Stimulated activated CD8-positive, alpha-beta memory T cell treated with anti-CD3 and anti-CD28 coated beads, Interleukin-7, amount 100 ng/mL, for 4 hours (primary cell): ENCODE measurements around the gene LAMB1.
"Not testable (repeated sequence)": the region's sequence is repeated elsewhere in the genome, so short reads cannot be mapped to it uniquely, and the experiment has no call there.

Experiments used
- DNase-seq, 2 donors: peaks; one replicate each; pipeline ENCODE4 v3.0.0-alpha.2; 2020; ENCODE audit warnings: low read depth in 2 of 2

The LAMB1 gene

DNA sequence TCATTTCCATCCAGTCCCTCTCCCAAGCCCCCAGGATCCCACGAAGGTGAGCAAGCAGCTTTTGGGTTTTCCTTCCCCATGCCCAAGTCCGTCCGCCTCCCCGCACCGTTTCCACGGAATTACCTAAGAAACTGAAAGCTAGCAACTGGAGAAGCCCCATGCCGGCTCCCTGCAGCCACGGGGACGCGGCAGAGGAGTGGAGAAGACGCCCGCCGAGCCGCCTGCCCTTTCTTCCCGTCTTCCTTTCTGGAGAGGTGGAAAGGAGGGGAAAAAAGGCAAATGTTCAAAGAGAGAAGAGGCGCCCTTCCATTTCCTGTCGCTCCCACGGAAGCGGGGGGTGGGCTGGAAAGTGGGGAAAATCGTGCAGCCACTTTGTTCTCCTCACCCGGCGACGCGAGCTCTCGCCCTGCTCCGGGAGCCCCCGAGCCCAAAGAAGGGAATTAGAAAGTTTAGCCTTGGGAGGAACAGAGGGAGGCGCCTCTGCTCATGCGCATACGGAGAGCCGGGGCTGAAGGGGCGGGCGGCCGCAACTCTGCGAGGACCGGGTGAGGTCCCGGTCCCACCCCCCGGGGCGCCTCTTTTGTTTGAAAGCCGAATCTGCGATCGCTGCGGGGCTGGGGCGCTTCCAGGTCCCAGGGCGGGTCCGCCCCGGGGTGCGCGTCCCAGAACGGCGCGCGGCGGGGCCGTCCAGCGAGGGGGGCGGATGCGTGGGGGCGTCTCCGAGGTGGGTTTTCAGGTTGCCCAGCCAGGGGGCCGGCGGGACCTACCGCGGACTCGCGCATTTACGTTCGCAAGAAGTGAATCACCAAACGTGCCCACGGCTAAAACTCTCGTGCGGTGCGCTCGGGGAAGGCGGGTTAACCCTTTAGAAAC is at the start of gene LAMB1:
Gene LAMB1, minus strand, starts transcription at position 436 of the 873 bp plus-strand sequence. Its CDS starts 276 bp downstream, at position 160.
- no peak for DNase-seq

DNA sequence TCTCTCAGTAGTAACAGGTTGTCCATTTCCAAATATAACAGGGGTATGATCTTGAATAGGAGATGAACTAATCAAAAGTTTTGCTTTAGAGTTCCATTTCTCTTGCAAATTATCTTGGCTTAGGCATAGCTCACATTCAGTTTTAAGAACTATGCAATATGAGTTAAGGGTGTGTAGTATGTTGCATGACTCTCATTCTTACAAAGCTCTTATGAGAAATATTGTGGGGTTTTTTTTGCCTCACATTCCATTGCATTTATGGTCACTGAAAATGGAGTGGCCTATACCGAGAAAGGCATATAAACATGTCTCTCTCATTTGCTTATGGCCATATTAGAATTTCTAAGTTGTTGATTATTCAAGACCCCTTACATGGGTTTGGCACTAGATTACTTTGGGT is 48.5 kb upstream of the LAMB1 start:
- DNase-seq: no peak

DNA sequence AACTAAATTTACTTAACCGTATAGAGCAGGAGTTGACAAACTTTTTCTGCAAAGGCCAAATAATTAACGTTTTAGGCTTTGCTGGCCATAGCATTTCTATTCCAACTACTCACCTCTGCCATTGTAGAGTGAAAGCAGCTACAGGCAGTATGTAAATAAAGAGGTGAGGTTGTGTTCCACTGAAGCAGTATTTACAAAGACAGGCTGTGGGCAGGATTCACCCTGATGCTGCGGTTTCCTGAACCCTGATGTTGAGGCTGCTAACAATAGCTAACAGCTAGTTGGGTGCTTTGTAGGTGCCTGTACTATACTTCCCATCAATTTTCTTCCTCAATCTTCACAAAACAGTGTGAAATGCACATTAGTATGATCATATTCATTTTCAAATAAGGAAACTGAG is 47.0 kb upstream of the LAMB1 start:
- no peak for DNase-seq

DNA sequence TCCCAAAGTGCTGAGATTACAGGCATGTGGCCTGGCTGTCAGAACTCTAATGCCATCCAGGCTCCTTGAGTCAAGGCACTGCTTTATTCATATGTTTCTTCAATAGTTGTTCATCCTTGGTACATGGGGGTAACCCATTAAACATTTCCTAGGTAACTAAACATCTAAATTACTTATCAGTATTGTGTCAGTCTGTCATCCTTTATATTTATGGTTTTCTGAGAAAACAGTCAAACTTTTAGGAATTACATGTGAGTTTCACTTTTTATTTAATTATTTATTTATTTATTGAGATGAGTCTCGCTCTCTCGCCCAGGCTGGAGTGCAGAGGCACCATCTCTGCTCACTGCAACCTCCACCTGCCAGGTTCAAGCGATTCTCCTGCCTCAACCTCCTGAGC is 45.5 kb upstream of the LAMB1 start:
- no peak for DNase-seq

DNA sequence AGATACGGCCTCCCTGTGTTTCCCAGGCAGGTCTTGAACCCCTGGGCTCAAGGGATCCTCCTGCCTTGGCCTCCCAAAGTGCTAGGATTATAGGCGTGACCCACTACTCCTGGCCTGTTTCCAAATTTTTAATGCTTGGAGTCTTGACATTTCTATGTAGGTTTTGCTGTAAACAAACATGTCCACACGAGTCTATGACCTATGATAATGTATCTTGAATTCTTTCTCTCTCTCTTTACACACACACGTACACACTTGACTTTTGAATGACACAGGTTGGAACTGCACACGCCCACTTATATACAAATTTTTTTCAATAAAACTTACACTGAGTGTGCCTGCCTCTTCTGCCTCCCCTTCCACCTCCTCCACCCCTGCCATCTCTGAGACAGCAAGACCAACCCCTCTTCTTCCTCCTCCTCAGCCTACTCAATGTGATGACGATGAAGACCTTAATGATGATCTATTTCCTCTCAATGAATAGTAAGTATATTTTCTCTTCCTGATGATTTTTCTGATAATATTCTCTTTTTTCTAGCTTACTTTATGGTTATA is 44.1 kb upstream of the LAMB1 start:
- DNase-seq: no peak

DNA sequence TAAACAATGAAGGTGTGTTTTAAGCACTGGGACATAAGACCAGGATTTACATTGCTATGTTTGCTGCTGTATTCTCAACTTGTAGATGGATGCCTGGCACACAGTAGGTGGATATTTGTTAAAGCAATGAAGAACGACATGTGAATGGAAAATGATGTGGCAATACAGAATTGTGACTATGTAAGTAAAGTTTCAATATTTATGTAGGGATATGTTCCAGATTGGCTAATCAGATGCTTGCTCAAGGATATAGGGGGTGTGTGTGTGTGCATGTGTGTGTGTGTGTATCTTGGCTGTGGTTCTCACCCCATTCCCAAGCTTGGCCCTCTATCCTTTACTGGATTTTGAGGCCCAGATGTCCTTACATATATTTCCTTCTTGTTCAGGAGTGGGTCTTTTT is 42.7 kb upstream of the LAMB1 start:
- no peak for DNase-seq

DNA sequence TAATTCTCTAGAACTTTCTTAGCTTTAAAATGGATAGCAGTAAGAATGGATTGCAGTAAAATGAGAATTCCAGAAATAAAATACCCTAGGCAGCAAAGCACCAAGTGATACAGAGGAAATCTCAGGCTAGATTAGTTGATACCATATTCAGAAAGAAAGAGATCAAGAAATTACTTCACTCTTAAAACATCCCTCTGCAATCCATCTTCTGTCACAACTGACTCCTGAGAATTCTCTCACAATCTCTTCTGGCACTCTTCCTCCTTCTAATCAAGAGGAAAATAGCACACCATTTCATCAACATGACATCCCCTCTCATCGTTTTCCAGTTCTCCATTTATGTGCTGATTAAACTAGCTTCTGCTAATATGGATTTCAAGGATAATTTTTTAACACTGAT is 42.2 kb upstream of the LAMB1 start:
- no peak for DNase-seq

DNA sequence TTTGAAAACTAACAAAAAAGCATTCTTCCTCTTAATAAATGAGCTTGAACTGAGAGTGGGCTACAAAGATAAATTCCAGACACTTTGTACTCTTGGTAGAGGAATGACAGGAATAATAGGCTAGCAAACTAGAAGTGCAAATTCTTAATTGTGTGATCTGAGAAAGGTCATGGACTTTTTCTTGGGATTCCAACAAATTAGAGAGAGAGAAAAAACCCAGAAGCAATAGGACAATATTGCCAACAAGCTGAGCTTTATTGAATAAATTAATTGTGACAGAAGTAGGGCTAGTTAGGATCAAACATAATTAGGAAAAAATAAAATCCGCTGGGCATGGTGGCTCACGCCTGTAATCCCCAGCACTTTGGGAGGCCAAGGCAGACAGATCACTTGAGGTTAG is 41.4 kb upstream of the LAMB1 start:
- DNase-seq: no peak

DNA sequence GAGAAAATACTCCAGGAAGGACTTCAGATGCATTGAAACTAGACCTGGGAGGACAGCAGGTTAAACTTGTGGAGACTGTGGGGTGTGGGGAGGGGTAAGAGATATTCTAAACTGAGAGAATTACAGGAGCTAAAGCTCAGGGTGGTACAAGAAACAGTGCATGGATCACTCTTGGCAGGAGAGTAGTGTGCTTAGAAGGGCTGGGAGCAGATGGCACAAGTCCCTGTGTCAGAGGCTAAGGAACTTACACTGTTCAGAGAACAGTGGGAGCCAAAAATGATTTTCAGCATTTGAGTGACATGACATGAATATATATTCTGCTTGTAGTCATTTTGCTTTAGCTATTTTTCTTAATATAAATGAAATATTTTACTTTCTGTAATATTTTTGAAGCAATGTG is 36.0 kb upstream of the LAMB1 start:
- DNase-seq: no peak

DNA sequence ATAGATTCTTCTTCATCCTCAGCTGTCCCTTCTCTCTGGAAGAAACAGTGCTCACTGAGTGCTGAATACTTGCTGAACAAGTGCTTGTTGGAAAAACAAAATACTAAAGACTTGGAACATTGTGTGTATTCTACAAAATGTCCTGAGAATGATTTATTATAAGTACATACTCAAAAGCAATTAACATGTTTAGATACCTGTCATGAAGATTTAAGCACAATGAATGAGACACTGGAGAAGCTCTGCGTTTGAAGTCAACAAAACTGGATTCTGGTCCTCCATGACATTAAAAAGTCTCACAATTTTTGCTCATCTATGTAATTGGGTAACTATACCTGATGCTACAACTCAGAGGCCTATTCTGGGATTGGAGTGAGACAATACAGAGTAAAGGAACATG is 34.8 kb upstream of the LAMB1 start:
- no peak for DNase-seq

DNA sequence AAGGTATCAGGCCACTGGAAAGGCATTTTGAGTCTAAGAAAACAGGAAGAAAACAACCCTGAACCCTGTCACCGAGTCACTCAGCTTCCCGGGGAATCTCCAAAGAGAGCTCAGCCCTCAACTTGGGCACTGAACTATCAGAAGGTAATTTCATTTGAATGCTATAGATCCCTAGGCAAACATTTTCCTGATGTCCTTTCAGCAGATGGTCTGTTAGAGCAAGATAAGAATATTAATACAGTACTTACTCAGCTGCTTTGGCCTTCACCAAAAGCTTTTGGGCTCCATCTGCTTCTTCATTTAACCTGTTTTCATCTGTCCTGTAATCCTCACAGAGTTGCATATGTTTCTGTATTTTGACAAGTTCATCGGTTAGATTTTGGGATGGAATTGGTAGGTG is 34.2 kb upstream of the LAMB1 start:
- no peak for DNase-seq

DNA sequence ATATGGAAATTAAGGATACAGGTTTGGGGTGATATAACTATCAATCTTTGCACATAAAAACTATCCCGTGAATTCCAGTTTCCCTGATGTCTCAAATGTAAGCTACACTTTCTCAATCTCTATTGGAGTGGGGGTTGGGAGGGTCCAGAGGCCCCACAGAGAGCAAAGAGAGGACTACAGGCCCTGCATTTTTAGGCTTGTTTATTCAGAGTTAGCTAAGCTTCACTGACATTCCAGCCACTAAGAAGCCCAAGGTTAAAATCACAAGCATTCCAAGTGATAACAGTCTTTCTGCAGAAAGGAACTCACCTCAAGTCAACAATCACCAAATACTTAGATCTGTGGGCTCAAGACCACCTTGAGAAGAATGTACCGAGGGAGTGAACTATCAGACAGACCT is 31.6 kb upstream of the LAMB1 start:
- DNase-seq: no peak

DNA sequence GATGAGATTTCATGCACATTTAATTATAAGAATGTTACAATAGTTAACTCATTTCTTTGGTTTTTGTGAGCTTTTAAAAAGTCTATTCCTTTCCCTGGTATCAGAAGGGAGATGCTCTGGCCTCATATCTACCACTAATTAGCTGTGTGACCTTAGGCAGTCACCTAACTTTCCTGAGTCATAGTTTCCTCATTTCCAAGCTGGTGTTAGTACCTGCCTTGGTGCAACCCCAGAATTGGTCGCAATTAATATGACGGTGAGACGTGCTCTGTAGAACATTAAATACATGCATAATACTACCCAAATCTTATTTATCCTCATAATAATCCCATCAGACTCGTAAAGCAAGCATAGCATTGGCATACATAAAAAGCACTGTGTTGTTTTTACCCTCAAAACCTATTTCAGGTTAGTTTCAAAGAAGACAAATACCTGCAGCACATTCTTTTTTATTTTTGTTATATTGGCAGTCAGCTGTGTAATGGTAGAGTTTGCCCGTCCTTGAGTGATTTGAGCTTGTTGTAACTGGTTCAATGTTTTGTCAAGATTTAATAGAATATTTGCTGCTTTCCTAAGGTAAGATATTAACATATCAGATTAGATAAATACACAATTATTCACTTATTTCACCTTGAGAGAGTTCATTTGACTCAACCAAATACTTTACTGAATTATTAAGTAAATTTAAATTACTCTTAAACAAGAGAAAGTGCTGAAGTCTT is 31.0 kb upstream of the LAMB1 start:
- DNase-seq: no peak

DNA sequence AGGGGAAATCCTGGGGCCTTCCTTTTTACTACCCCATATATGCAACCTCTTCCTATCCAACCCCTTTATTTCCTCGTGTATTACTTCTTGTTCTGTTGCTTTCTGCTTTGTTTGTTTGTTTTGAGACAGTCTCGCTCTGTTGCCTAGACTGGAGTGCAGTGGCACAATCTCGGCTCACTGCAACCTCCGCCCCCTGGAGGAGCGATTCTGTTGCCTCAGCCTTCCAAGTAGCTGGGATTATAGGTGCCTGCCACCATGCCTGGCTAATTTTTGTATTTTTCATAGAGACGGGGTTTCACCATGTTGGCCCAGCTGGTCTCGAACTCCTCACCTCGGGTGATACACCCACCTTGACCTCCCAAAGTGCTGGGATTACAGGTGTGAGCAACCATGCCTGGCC is 30.3 kb upstream of the LAMB1 start:
- not testable (repeated sequence) for DNase-seq

DNA sequence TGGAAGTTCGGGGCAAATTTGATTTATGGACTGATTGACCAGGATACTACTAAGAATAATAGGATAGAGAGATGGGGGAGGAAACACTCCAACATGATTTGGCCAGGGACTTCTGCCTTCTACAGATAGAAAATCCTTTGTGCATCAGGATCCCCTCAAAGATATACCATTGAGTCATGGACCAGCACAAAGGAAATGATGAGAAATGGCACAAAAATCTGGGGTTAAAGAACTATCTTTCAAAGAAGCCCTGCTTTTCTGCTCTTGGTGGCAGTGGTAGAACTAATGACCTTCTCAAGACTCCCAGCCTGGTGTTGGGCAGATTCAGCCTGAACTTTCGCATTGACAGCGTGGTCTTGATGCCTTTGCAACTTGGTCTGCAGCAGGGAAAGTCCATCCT is 27.6 kb upstream of the LAMB1 start:
- DNase-seq: no peak

DNA sequence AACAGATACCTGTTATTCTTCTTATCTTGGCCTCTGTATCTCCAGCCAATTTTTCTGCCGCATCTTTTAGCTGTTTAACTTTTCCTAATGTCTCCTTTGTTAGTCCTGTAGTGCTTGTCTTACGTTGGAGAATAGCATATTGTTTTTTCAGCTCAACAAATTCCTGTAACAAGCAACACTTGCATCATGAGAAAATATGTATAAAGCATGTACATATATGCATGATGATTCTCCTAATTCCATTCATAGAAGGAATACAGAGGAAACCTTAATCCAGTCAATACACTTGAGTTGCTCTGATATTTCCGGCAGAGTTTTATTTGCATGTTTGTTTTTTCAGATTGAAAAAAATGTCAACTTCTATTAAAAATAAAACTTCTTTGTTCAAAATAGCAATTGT is 26.1 kb upstream of the LAMB1 start:
- no peak for DNase-seq

DNA sequence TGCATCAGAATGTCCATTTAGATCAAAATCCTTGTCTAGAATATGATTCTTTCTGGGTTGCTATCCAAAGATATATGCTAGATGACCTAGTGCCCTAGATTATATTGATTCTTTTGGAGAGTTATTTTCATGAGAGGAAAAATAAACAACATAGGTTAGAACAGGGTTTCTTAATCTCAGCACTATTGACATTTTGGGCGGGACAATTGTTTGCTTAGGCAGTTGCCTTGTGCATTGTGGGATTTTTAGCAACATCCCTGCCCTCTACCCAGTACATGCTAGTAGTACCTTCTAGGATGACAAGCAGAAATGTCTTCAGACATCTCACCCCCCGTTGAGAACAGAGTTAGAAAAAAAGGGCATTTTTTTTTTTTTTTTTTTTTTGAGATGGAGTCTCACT is 25.1 kb upstream of the LAMB1 start:
- DNase-seq: no peak

DNA sequence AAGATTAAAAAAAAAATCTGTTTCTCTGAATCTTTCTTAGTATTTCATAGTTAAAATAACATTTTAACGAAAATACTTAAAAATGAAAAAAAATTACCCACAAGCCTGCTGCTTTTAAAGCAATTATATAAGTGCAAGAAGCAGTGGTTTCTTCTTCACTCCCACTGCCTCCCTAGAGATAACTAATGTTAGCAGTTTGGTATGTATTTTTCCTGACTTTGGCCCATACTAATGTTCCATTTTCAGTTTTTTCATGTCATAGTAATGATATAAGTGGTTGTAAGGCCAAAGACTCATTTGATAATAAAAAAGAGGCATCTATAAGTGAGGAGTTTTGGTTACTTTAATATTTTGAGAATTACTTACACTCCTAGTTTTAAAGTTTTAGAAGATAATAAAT is 24.3 kb upstream of the LAMB1 start:
- no peak for DNase-seq

DNA sequence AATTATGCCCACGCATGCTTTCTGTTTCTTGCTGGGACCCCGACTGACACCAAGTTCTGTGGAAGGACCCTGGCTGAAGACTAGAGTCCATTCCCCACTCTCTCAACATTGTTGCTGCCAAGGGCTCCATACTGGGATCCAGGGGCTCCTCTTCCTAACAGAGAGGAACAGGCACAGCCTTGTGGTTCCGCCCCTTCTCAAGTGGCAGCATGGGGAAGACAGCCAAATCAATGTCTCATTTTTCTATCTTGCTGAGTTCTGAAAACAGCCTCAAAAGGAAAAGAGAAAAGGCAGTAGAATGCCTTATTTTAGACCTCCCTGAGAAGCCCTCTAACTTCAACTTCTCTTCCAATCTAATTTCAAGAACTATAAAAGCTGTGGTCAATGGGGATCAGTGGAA is 23.7 kb upstream of the LAMB1 start:
- DNase-seq: no peak

DNA sequence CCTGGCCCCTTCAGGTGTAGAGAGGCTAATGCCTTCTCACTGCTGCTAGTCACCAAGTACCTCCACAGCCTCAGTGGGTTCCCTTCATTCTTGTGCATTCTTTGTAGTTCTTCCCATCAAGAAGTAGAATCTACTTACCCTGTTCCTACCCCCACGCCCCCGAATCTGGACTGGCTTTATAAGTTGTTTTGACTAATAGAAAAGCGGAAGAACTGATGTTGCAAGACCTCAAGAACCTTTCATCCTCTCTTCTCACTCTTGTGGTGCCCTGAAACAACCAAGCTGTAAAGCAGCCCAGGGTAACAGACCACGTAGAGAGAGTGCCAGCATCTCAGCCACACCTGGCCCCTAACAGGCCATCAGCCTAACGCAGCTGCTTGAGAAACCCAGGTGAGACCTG is 23.2 kb upstream of the LAMB1 start:
- no peak for DNase-seq

DNA sequence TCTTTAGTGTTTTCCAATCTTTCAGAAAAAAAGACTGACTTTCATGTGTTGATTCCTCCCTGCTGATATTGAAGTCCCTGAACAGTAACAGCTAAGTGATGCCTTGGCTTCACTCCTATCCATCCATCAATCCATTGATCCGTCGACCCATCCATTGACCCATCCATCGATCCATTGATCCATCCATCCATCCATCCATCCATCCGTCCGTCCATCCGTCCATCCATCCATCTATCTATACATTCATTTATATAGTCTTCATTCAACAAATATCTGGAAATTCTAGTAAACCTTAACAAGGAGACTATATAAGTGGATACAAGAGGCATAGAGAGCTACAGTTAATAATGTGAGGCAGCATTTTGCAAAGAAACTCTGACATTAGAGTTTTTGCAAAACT is 21.6 kb upstream of the LAMB1 start:
- DNase-seq: no peak

DNA sequence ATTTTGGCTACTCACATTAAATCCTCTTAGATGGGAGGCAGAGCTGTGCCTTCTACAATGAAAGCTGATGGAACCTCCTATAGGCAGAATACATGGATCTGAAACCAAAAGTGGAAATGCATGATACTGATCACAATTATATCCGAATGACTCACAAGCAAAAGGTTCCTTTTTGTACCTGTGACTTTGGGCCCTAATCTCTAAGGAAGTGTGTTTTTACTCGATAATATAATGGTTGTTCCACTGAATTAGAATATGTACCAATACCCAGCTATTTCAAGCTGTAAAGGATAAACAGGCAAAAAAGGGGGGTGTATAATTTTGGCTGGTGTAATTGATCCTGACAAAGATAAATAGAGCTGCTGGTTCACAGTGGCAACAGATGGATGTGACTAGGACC is 17.6 kb upstream of the LAMB1 start:
- no peak for DNase-seq

DNA sequence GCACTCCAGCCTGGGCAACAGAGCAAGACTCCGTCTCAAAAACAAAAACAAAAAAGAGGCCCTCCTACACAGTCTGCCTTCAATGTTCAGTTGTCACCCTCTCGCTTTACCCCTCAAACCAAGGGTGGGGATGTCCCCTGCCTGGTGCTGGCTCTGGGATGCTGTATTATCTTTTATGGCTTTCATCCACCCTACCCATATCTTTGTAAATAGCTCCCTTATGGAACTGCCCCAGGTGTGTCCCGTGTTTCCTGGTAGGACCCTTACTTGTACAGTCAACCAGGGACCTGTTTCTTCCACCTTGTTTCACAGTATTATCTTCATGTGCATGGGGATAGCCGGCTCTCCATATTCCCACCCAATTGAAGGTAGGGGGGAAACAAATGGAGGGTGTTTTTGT is 15.7 kb upstream of the LAMB1 start:
- no peak for DNase-seq
